Panc1 (cell line): ENCODE results near the gene CABP4. TPM values are rescaled to one million over a fixed set of nuclear protein-coding genes. Genes with fewer than 3 reads are reported as not detected.

Experiments used
- ATAC-seq: fragments of 200-7000 bp; cut with Tn5 transposase; 2 replicates; pipeline ENCODE4 v1.9.1; 2020; ENCODE audit warnings: mild to moderate bottlenecking, moderate library complexity
- BruUV-seq: library from RNA; stranded (reverse); fragments of 400-500 nt; replicated peaks from 2 replicates; lab custom pipeline; 2021; lab: Mats Ljungman, UMichigan
- CTCF ChIA-PET: fragments of 300-600 bp; sonication (Branson Sonifier 250); formaldehyde crosslinking; loops from one replicate; lab custom pipeline; 2022; ENCODE audit warnings: antibody characterized with exemption; lab: Charles Lee
- POLR2A ChIA-PET: fragments of 300-600 bp; sonication (Branson Sonifier 250); formaldehyde crosslinking; loops from one replicate; lab custom pipeline; 2022; ENCODE audit warnings: antibody characterized with exemption; lab: Charles Lee
- DNase-seq: peaks from one replicate; pipeline ENCODE4 v3.0.0-alpha.2; 2010; ENCODE audit warnings: low read depth, low spot score
- H3K27ac ChIP-seq: 2 replicates; pipeline ENCODE4 v1.5.1; 2011; ENCODE audit warnings: mild to moderate bottlenecking, low read length, inconsistent platforms
- H3K27me3 ChIP-seq: fragments of 200-500 bp; sonication (Bioruptor generic); 2 replicates; pipeline ENCODE4 v1.6.0; 2014; ENCODE audit warnings: low read length, inconsistent platforms; ENCODE audit not compliant: control insufficient read depth, insufficient read depth
- H3K36me3 ChIP-seq: fragments of 200-500 bp; sonication (Bioruptor generic); 2 replicates; pipeline ENCODE4 v1.5.1; 2014; ENCODE audit warnings: inconsistent platforms, mild to moderate bottlenecking, low read length, moderate library complexity; ENCODE audit not compliant: control insufficient read depth, insufficient read depth
- H3K4me1 ChIP-seq: 2 replicates; pipeline ENCODE4 v1.5.1; 2011; ENCODE audit warnings: inconsistent platforms, mild to moderate bottlenecking, low read length, moderate library complexity; ENCODE audit not compliant: control insufficient read depth, insufficient read depth
- H3K4me3 ChIP-seq, 2 experiments: 2 replicates each; pipeline ENCODE4 v1.5.1; 2011 to 2012; ENCODE audit warnings: low read depth in 2 of 2, low read length in 2 of 2, mild to moderate bottlenecking in 2 of 2, inconsistent platforms in 1 of 2, moderate library complexity in 1 of 2
- H3K9me3 ChIP-seq: fragments of 200-500 bp; sonication (Bioruptor generic); 2 replicates; pipeline ENCODE4 v1.5.1; 2014; ENCODE audit warnings: low read depth, mild to moderate bottlenecking, inconsistent platforms, low read length, moderate library complexity; ENCODE audit not compliant: control insufficient read depth, insufficient read depth
- CTCF ChIP-seq: fragments of 450-650 bp; IDR thresholded peaks from 2 replicates; pipeline ENCODE4 v1.5.1; 2017; ENCODE audit warnings: mild to moderate bottlenecking
- POLR2AphosphoS5 ChIP-seq: IDR thresholded peaks from 2 replicates; pipeline ENCODE4 v1.6.1; 2012; ENCODE audit warnings: mild to moderate bottlenecking, low read depth, low read length, moderate library complexity
- SIN3A ChIP-seq: IDR thresholded peaks from 2 replicates; pipeline ENCODE4 v1.6.1; 2012; ENCODE audit warnings: low read depth, mild to moderate bottlenecking, low read length, moderate library complexity, borderline replicate concordance; ENCODE audit not compliant: insufficient read depth
- TCF7L2 ChIP-seq: IDR thresholded peaks from 2 replicates; pipeline ENCODE4 v1.6.1; 2011; ENCODE audit warnings: mild to moderate bottlenecking, low read depth, low read length, inconsistent platforms
- in situ Hi-C: cut with HindIII; loops from 2 replicates; pipeline ENCODE4 v1.10.0; 2016; ENCODE audit warnings: low sequenced_read_pairs, low pct_unique_long_range_greater_than_20kb
- intact Hi-C: fragments of 100-400 bp; cut with micrococcal nuclease; formaldehyde crosslinking; loops from one replicate; pipeline ENCODE4 v1.10.0; 2022; ENCODE audit not compliant: unreplicated experiment
- total RNA-seq: library from RNA; stranded (reverse); gene quantifications from one replicate; pipeline ENCODE4 v1.2.1, GENCODE V29; 2021; ENCODE audit not compliant: unreplicated experiment
- TF ChIP-seq, protein P1 (sequence below), 2 experiments: IDR thresholded peaks; 2 replicates each; pipeline ENCODE4 v1.6.1; 2011 to 2012; ENCODE audit warnings: low read depth in 2 of 2, control low read depth in 1 of 2, low read length in 1 of 2, mild to moderate bottlenecking in 1 of 2, moderate library complexity in 1 of 2; ENCODE audit not compliant: insufficient read depth in 1 of 2

Gene CABP4
- total RNA-seq, 1 experiment from 2014 or later, result not detected

- peaks cover 50% of the 10 kb centered on the region for H3K4me1 ChIP-seq
- CTCF ChIA-PET, result no interaction called here
- in situ Hi-C loops (no loop called here), intact Hi-C loops (no loop called here)
- H3K9me3 ChIP-seq, result no peaks in the 10 kb centered on the region
- no peak for DNase-seq
- BruUV-seq, result no TSS peak
- H3K36me3 ChIP-seq, result no peaks in the 10 kb centered on the region
- no peak overlapping the region for H3K27ac ChIP-seq
- POLR2A ChIA-PET, result no interaction called here
- TF ChIP-seq SIN3A, result no peak
- TF ChIP-seq CTCF, result no peak
- TF ChIP-seq POLR2AphosphoS5, result no peak
- TF ChIP-seq, protein P1, sequence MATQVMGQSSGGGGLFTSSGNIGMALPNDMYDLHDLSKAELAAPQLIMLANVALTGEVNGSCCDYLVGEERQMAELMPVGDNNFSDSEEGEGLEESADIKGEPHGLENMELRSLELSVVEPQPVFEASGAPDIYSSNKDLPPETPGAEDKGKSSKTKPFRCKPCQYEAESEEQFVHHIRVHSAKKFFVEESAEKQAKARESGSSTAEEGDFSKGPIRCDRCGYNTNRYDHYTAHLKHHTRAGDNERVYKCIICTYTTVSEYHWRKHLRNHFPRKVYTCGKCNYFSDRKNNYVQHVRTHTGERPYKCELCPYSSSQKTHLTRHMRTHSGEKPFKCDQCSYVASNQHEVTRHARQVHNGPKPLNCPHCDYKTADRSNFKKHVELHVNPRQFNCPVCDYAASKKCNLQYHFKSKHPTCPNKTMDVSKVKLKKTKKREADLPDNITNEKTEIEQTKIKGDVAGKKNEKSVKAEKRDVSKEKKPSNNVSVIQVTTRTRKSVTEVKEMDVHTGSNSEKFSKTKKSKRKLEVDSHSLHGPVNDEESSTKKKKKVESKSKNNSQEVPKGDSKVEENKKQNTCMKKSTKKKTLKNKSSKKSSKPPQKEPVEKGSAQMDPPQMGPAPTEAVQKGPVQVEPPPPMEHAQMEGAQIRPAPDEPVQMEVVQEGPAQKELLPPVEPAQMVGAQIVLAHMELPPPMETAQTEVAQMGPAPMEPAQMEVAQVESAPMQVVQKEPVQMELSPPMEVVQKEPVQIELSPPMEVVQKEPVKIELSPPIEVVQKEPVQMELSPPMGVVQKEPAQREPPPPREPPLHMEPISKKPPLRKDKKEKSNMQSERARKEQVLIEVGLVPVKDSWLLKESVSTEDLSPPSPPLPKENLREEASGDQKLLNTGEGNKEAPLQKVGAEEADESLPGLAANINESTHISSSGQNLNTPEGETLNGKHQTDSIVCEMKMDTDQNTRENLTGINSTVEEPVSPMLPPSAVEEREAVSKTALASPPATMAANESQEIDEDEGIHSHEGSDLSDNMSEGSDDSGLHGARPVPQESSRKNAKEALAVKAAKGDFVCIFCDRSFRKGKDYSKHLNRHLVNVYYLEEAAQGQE (IDR thresholded peaks at IDR 0.05; ENCODE audit: insufficient read depth in 1 of 2, low read depth in 2 of 2, low read length in 1 of 2), result no peak
- no peak for TF ChIP-seq TCF7L2
- no peaks in the 10 kb centered on the region for H3K27me3 ChIP-seq
- ATAC-seq, result no peak
- H3K4me3 ChIP-seq, result no peak overlapping the region
Observed at GRCh38 chr11:67434395-67434881, 20.7 kb upstream of the CABP4 start.

DNA sequence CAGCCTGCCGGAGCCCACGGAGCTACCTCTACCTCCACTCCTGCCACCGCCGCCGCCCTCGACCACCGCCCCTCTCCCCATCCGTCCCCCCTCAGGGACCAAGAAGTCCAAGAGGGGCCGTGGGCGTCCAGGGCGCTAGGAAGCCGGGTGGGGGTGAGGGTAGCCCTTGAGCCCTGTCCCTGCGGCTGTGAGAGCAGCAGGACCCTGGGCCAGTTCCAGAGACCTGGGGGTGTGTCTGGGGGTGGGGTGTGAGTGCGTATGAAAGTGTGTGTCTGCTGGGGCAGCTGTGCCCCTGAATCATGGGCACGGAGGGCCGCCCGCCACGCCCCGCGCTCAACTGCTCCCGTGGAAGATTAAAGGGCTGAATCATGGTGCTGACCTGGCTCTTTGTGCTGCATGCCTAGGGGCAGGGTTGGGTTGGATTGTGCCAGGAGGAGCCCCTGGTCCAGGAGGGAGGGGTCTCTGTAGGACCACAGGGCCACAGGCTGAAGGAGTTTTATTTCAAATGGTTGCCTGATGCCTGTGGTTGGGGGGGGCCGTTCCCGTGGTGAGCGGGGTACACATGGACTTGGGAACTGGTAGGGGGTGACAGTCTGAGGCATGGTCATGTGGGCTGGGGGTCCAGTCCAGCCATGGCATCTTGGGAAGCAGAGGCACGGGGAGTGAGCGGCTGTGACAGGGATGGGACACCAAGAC is 20.0 kb upstream of the CABP4 start:
- BruUV-seq, result no TSS peak
- DNase-seq, result no peak
- in situ Hi-C loops (no loop called here), intact Hi-C loops (no loop called here)
- Histone ChIP-seq H3K36me3 (peaks cover 2% of the 10 kb centered on the region; the same call in 1 of the 2 replicates), H3K4me3 (no peak overlapping the region), H3K9me3 (no peaks in the 10 kb centered on the region), H3K27ac (no peak overlapping the region; the same call in 1 of the 2 replicates), H3K4me1 (peaks cover 56% of the 10 kb centered on the region), H3K27me3 (no peaks in the 10 kb centered on the region)
- TF ChIP-seq CTCF, result no peak
- no peak for TF ChIP-seq POLR2AphosphoS5
- TF ChIP-seq TCF7L2, result no peak
- ChIA-PET CTCF (no interaction called here), POLR2A (no interaction called here)
- no peak for ATAC-seq
